ENCODE data around the gene ZBTB44.
"Not testable (repeated sequence)": the region's sequence is repeated elsewhere in the genome, so short reads cannot be mapped to it uniquely, and the experiment has no call there.

ZBTB44 gene

DNA sequence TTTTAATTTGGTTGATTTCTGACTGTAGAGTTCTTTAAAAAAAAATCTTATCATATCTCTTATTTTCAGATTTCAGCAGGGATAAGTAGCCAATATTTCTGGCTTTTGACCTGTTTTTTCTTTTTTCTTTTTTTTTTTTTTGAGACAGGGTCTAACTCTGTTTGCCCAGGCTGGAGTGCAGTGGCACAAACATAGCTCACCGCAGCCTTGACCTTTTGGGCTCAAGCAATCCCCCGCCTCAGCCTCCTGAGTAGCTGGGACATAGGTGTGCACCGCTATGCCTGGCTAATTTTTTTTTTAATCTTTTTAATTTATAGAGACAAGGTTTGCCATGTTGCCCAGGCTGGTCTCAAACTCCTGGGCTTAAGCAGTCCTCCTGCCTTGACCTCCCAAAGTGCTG lies 23.9 kb upstream of the ZBTB44 start:
- no peak overlapping the region for H3K27ac ChIP-seq
- TF ChIP-seq, protein P1, sequence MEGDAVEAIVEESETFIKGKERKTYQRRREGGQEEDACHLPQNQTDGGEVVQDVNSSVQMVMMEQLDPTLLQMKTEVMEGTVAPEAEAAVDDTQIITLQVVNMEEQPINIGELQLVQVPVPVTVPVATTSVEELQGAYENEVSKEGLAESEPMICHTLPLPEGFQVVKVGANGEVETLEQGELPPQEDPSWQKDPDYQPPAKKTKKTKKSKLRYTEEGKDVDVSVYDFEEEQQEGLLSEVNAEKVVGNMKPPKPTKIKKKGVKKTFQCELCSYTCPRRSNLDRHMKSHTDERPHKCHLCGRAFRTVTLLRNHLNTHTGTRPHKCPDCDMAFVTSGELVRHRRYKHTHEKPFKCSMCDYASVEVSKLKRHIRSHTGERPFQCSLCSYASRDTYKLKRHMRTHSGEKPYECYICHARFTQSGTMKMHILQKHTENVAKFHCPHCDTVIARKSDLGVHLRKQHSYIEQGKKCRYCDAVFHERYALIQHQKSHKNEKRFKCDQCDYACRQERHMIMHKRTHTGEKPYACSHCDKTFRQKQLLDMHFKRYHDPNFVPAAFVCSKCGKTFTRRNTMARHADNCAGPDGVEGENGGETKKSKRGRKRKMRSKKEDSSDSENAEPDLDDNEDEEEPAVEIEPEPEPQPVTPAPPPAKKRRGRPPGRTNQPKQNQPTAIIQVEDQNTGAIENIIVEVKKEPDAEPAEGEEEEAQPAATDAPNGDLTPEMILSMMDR (conservative IDR thresholded peaks at IDR 0.05; ENCODE audit: low read depth), result no peak
- CTCF ChIA-PET, result no interaction called here
- POLR2A ChIA-PET (ENCODE audit: low non-redundant PET), result no interaction called here
- no peak for DNase-seq (ENCODE audit: low spot score)

DNA sequence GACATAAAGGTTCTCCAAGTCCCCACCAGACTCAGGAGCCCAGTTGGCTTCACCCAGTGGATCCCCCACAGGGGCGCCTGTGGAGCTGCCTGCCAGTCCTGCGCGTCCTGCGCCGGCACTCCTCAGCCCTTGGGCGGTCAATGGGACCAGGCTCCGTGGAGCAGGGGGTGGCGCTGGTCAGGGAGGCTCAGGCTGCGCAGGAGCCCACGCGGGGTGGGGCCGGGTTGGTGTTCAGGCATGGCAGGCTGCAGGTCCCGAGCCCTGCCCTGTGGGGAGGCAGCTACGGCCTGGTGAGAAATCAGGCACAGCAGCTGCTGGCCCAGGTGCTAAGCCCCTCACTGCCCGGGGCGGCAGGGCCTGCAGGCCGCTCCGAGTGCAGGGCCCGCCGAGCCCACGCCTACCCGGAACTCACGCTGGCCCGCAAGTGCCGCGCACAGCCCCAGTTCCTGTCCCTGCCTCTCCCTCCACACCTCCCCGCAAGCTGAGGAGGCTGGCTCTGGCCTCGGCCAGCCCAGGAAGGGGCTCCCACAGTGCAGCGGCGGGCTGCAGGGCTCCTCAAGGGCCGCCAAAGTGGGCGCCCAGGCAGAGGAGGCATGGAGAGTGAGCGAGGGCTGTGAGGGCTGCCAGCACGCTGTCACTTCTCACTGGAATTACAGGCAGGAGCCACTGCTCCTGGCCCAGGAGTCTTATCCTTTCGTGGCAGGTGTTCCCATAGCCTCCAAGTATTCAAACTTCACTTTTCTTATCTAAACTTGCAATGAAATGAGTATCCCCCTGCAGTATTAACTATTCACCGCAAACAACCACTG lies 22.8 kb upstream of the ZBTB44 start:
- H3K27ac ChIP-seq, result no peak overlapping the region
- ChIA-PET CTCF (no interaction called here), POLR2A (ENCODE audit: low non-redundant PET) (no interaction called here)
- TF ChIP-seq, protein P1 (conservative IDR thresholded peaks at IDR 0.05; ENCODE audit: low read depth), result no peak
- DNase-seq (ENCODE audit: low spot score), result no peak

DNA sequence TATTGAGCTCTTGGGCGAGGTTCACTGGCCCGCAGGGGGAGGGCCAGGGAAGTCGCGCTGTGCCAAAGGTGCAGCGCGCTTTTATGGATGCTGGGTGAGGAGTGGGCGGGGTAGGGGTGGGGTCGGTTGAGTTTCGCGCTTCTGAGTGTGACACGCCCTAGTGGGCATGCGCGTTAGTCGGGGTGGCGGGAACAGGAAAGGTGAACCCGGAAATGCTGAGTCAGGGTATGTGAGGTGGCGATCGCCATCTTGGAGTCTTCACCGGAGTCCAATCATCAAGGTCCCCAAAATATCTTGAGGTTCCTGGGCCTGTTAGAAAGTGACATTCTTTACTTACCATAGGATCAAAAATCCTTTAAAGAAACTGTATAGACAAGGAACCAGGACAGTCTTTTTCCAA lies 16.7 kb upstream of the ZBTB44 start:
- DNase-seq (ENCODE audit: low spot score); POLR2A ChIA-PET (ENCODE audit: low non-redundant PET); H3K27ac ChIP-seq: not testable (repeated sequence)
- CTCF ChIA-PET, result interaction anchor here (0.7 kb wide), 1 partner anchor 395 kb away, joined by 3 read pairs; no protein-coding TSS in a partner anchor

DNA sequence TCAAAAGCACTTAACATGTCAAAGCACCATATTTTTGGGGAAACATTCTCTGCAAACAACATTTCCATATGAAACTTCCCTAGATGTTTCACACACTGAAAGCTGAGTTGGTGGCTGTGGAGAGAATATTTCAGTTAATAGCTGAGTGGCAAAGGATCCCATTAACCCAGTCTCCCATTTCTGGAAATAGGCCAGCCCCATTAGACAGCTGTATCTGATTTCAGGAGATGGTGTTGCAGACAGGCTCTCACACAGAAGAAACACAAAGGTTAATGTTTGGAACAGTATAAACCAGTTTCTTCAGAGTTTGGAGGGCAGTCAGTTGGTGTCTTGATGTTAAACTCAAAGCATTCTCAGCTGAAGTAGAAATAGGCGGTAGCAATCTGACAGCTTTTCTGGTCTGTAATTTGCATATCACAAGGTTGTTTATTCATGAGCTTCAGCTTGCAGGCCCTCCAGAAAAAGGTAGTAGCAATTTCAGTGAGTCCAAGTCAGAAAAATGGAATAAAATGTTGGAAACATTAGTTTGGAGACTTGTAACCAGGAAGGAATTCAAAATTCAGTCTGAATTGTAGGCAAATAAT lies 15.5 kb upstream of the ZBTB44 start:
- ChIA-PET CTCF (no interaction called here), POLR2A (ENCODE audit: low non-redundant PET) (no interaction called here)
- TF ChIP-seq, protein P1 (conservative IDR thresholded peaks at IDR 0.05; ENCODE audit: low read depth), result no peak
- H3K27ac ChIP-seq, result no peak overlapping the region
- no peak for DNase-seq (ENCODE audit: low spot score)

DNA sequence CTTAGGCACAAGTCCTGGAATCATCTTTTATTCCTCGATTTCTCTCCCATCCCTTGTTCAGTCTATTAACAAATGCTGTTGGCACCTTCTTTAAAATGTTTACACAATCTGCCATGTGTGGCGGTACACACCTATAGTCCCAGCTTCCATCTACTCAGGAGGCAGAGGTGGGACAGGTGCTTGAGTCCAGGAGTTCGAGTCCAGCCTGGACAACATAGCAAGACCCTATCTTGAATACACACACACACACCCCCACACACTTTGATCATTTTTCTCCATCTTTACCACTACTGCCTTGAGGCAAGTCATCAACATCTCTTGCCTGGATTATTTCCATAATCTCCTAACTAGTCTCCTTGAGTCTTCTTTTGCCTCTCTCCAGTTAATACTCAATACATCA lies 13.7 kb upstream of the ZBTB44 start:
- DNase-seq (ENCODE audit: low spot score), result no peak
- H3K27ac ChIP-seq, result no peak overlapping the region
- POLR2A ChIA-PET (ENCODE audit: low non-redundant PET), result no interaction called here
- CTCF ChIA-PET, result no interaction called here
- TF ChIP-seq, protein P1 (conservative IDR thresholded peaks at IDR 0.05; ENCODE audit: low read depth), result no peak

DNA sequence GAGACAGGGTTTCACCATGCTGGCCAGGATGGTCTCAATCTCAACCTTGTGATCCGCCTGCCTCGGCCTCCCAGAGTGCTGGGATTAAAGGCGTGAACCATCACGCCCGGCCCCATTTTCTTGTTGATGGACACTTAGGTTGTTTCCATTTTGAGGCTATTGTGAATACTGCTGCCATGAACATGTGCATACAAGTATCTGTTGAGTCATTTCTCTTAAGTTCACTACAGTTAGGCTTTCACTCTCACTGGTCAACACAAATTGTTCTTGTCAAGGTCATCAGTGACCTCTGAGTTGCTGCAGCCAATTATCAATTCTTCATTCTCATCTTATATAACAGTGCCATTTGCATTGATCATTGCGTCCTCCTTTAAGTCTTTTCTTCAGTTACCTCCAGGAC lies 13.0 kb upstream of the ZBTB44 start:
- ChIA-PET CTCF (no interaction called here), POLR2A (ENCODE audit: low non-redundant PET) (no interaction called here)
- TF ChIP-seq, protein P1 (conservative IDR thresholded peaks at IDR 0.05; ENCODE audit: low read depth), result no peak
- H3K27ac ChIP-seq, result no peak overlapping the region
- no peak for DNase-seq (ENCODE audit: low spot score)

DNA sequence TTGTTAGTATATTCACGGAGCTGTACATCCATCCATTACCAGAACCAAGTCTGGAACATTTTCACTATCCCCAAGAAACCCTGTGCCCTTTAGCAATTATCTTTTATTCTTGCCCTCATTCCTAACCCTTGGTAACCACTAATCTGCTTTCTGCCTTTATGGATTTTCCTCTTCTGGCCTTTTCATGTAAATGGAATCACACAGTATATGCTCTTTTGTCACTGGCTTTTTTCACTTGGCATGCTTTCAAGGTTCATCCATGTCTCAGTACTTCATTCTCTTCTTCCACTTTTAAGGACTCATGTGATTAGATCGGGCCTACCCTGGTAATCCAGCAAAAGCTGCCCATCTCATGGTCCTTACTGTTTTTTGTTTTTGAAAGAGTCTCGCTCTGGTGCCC lies 11.0 kb upstream of the ZBTB44 start:
- TF ChIP-seq, protein P1 (conservative IDR thresholded peaks at IDR 0.05; ENCODE audit: low read depth), result no peak
- ChIA-PET CTCF (no interaction called here), POLR2A (ENCODE audit: low non-redundant PET) (no interaction called here)
- DNase-seq (ENCODE audit: low spot score), result no peak
- H3K27ac ChIP-seq, result no peak overlapping the region
